HepG2 (cell line): Measurements from ENCODE around the gene TBL2. TPM values are rescaled to one million over a fixed set of nuclear protein-coding genes. Genes with fewer than 3 reads are reported as not detected.
A peak's percentile ranks its signal among the peaks of the same experiment; 100 is the strongest.

Experiments
- DMAP1 ChIP-seq: IDR thresholded peaks from 2 replicates; pipeline ENCODE4 v1.6.1; 2016
- MTA1 ChIP-seq: sonication (generic); formaldehyde crosslinking; IDR thresholded peaks from 2 replicates; pipeline ENCODE4 v1.4.0; 2020; ENCODE audit warnings: missing genetic modification reagents, mild to moderate bottlenecking, borderline replicate concordance
- MXD3 ChIP-seq: IDR thresholded peaks from 2 replicates; pipeline ENCODE4 v1.6.1; 2016; ENCODE audit warnings: mild to moderate bottlenecking, missing biosample characterization, missing genetic modification reagents
- NR2F1 ChIP-seq, 2 experiments: fragments of 450-650 bp in 1 of 2; formaldehyde crosslinking in 1 of 2; IDR thresholded peaks; 2 replicates each; pipeline versions ENCODE4 v1.5.0 to v1.6.1; 2016 to 2020; ENCODE audit warnings: mild to moderate bottlenecking in 1 of 2, missing compliant biosample characterization in 1 of 2, missing genetic modification reagents in 1 of 2, moderate library complexity in 1 of 2
- NR2F2 ChIP-seq: IDR thresholded peaks from 2 replicates; pipeline ENCODE4 v1.6.1; 2012; ENCODE audit warnings: low read depth, inconsistent platforms, borderline replicate concordance
- SMARCE1 ChIP-seq: fragments of 450-650 bp; IDR thresholded peaks from 2 replicates; pipeline ENCODE4 v1.6.1; 2017; ENCODE audit warnings: borderline replicate concordance
- ZNF101 ChIP-seq: sonication (generic); formaldehyde crosslinking; IDR thresholded peaks from 2 replicates; pipeline ENCODE4 v1.4.0; 2020; ENCODE audit warnings: mild to moderate bottlenecking, low read depth, missing genetic modification reagents, borderline replicate concordance
- ZNF253 ChIP-seq: sonication (generic); formaldehyde crosslinking; IDR thresholded peaks from 2 replicates; pipeline ENCODE4 v1.8.0; 2022; ENCODE audit warnings: mild to moderate bottlenecking, missing genetic modification reagents, borderline replicate concordance
- ZNF564 ChIP-seq: sonication (generic); formaldehyde crosslinking; IDR thresholded peaks from 2 replicates; pipeline ENCODE4 v1.8.1; 2023; ENCODE audit warnings: mild to moderate bottlenecking, missing genetic modification reagents
- ZNF703 ChIP-seq: sonication (generic); formaldehyde crosslinking; IDR thresholded peaks from 2 replicates; pipeline ENCODE4 v1.5.1; 2020; ENCODE audit warnings: missing genetic modification reagents, mild to moderate bottlenecking, moderate library complexity, borderline replicate concordance
- ZNF749 ChIP-seq: sonication (generic); formaldehyde crosslinking; IDR thresholded peaks from 2 replicates; pipeline ENCODE4 v1.8.0; 2022; ENCODE audit warnings: mild to moderate bottlenecking, missing genetic modification reagents, moderate library complexity, borderline replicate concordance
- ZNF891 ChIP-seq: sonication (generic); formaldehyde crosslinking; IDR thresholded peaks from 2 replicates; pipeline ENCODE4 v1.5.0; 2020; ENCODE audit warnings: mild to moderate bottlenecking, missing genetic modification reagents
- polyA plus RNA-seq, 8 experiments: library from polyadenylated mRNA; depleted of rRNA in 3 of 8; stranded (reverse) in 7 of 8; unstranded in 1 of 8; fragments of >200 nt; fragmentation: Illumina TruSeq in 4 of 8; extraction: Trizol in 4 of 8; gene quantifications; 2 replicates each; pipeline versions ENCODE4 v1.2.1 to v1.2.3, GENCODE V29; 2011 to 2016; ENCODE audit warnings: low read depth in 4 of 8, missing spikeins in 1 of 8, mixed read lengths in 1 of 8; ENCODE audit not compliant: insufficient read depth in 1 of 8
- total RNA-seq, 5 experiments: library from RNA; depleted of rRNA; stranded (reverse); fragments of >200 nt; fragmentation: Illumina TruSeq; extraction: Trizol; gene quantifications; 2 replicates each; pipeline ENCODE4 v1.2.3, GENCODE V29; 2016; ENCODE audit warnings: low read depth in 1 of 5
- TF ChIP-seq, protein P1 (sequence below): sonication (generic); formaldehyde crosslinking; conservative IDR thresholded peaks from 2 replicates; pipeline ENCODE4 v1.4.0; 2020; ENCODE audit warnings: mild to moderate bottlenecking, missing genetic modification reagents, moderate library complexity
- TF ChIP-seq, protein P2 (sequence below): sonication (generic); formaldehyde crosslinking; IDR thresholded peaks from 2 replicates; pipeline ENCODE4 v1.4.0; 2020; ENCODE audit warnings: mild to moderate bottlenecking, missing genetic modification reagents, borderline replicate concordance

Gene TBL2
- total and polyA plus RNA-seq, 2 of the 13 experiments (the other 11 are each of a cell fraction or from before 2014, with no cell fraction given): 43.4 to 47.2 TPM

DNA sequence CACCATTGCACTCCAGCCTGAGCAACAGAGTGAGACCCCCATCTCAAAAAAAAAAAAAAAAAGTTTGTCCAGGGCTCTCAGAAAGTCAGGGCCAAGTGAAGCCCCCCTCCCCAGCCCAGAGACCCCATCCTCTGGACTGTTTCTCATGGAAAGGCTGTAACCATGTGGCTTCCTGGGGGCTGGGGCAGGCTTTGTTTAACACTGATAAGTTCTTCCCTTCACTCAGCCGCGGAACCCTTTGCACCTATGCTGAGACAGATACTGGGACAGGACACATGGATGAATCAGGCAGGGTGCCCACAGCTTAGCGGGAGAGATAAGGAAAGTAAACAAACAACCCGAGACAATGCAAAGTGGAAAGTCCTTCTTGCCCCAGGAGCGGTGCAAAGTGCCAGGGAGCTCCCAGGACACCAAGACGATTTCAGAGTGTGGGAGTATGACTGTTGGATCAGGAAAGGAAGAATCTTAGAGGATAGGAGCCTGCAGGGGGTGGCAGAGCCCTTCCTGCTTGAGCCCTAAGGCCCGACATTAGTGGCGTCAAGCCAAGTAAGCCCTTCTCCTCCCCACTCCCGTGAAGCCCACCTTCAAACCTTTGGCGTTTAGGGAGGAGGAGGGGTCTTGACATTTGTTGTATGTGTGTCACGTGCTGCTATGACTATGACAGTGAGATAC lies 34.4 kb upstream of the TBL2 start (continued):
- TF ChIP-seq, protein P1, sequence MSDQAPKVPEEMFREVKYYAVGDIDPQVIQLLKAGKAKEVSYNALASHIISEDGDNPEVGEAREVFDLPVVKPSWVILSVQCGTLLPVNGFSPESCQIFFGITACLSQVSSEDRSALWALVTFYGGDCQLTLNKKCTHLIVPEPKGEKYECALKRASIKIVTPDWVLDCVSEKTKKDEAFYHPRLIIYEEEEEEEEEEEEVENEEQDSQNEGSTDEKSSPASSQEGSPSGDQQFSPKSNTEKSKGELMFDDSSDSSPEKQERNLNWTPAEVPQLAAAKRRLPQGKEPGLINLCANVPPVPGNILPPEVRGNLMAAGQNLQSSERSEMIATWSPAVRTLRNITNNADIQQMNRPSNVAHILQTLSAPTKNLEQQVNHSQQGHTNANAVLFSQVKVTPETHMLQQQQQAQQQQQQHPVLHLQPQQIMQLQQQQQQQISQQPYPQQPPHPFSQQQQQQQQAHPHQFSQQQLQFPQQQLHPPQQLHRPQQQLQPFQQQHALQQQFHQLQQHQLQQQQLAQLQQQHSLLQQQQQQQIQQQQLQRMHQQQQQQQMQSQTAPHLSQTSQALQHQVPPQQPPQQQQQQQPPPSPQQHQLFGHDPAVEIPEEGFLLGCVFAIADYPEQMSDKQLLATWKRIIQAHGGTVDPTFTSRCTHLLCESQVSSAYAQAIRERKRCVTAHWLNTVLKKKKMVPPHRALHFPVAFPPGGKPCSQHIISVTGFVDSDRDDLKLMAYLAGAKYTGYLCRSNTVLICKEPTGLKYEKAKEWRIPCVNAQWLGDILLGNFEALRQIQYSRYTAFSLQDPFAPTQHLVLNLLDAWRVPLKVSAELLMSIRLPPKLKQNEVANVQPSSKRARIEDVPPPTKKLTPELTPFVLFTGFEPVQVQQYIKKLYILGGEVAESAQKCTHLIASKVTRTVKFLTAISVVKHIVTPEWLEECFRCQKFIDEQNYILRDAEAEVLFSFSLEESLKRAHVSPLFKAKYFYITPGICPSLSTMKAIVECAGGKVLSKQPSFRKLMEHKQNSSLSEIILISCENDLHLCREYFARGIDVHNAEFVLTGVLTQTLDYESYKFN (CRISPR knock-in tag): peak; percentile 98
- TF ChIP-seq ZNF749 (CRISPR knock-in tag) (no peak; the same call in 1 of the 2 replicates), MXD3 (no peak), ZNF101 (no peak), NR2F2 (peak; percentile 84), ZNF253 (no peak), ZNF703 (CRISPR knock-in tag) (no peak), SMARCE1 (no peak), NR2F1 (CRISPR knock-in tag; IDR thresholded peaks at IDR 0.05) (peak in 1 of 2 experiments; percentile 23; a peak in 1 of 4 replicates), DMAP1 (CRISPR knock-in tag) (peak; percentile 88), MTA1 (CRISPR knock-in tag) (peak; percentile 89), ZNF891 (peak; percentile 75; the same call in 1 of the 2 replicates), ZNF564 (CRISPR knock-in tag) (0 out of 2 replicates have a peak, but pooled peaks have one; percentile 58)
- TF ChIP-seq, protein P2, sequence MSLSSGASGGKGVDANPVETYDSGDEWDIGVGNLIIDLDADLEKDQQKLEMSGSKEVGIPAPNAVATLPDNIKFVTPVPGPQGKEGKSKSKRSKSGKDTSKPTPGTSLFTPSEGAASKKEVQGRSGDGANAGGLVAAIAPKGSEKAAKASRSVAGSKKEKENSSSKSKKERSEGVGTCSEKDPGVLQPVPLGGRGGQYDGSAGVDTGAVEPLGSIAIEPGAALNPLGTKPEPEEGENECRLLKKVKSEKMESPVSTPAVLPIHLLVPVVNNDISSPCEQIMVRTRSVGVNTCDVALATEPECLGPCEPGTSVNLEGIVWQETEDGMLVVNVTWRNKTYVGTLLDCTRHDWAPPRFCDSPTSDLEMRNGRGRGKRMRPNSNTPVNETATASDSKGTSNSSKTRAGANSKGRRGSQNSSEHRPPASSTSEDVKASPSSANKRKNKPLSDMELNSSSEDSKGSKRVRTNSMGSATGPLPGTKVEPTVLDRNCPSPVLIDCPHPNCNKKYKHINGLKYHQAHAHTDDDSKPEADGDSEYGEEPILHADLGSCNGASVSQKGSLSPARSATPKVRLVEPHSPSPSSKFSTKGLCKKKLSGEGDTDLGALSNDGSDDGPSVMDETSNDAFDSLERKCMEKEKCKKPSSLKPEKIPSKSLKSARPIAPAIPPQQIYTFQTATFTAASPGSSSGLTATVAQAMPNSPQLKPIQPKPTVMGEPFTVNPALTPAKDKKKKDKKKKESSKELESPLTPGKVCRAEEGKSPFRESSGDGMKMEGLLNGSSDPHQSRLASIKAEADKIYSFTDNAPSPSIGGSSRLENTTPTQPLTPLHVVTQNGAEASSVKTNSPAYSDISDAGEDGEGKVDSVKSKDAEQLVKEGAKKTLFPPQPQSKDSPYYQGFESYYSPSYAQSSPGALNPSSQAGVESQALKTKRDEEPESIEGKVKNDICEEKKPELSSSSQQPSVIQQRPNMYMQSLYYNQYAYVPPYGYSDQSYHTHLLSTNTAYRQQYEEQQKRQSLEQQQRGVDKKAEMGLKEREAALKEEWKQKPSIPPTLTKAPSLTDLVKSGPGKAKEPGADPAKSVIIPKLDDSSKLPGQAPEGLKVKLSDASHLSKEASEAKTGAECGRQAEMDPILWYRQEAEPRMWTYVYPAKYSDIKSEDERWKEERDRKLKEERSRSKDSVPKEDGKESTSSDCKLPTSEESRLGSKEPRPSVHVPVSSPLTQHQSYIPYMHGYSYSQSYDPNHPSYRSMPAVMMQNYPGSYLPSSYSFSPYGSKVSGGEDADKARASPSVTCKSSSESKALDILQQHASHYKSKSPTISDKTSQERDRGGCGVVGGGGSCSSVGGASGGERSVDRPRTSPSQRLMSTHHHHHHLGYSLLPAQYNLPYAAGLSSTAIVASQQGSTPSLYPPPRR (CRISPR knock-in tag): peak; percentile 91
